K562 (cell line): ENCODE data around the gene POMC.

Experiments used
- KLF1 ChIP-seq: fragments of 450-650 bp; IDR thresholded peaks from 2 replicates; pipeline ENCODE4 v1.6.1; 2016; ENCODE audit warnings: missing genetic modification characterization, missing compliant biosample characterization
- NFATC3 ChIP-seq: fragments of 450-650 bp; IDR thresholded peaks from 2 replicates; pipeline ENCODE4 v1.6.1; 2017; ENCODE audit warnings: mild to moderate bottlenecking
- NFIX ChIP-seq: fragments of 250-450 bp; sonication (Bioruptor Pico); IDR thresholded peaks from 2 replicates; pipeline ENCODE4 v1.4.0; 2020; ENCODE audit warnings: low read depth, mild to moderate bottlenecking, moderate library complexity
- NFRKB ChIP-seq: fragments of 450-650 bp; IDR thresholded peaks from 2 replicates; pipeline ENCODE4 v1.6.1; 2016; ENCODE audit warnings: low read depth
- POLR2A ChIP-seq: fragments of 450-650 bp; conservative IDR thresholded peaks from 2 replicates; pipeline ENCODE4 v1.6.1; 2016
- ZNF436 ChIP-seq: fragments of 250-450, 450-650 bp; sonication (Bioruptor Pico); formaldehyde crosslinking; IDR thresholded peaks from 2 replicates; pipeline ENCODE4 v1.7.0; 2020; ENCODE audit warnings: mild to moderate bottlenecking
- TF ChIP-seq, protein P1 (sequence below): sonication (generic); formaldehyde crosslinking; IDR thresholded peaks from 2 replicates; pipeline ENCODE4 v1.5.0; 2020; ENCODE audit warnings: missing genetic modification reagents
- TF ChIP-seq, protein P2 (sequence below), 3 experiments: IDR thresholded peaks in 2 of 3; conservative IDR thresholded peaks in 1 of 3; 2 replicates each; pipeline ENCODE4 v1.5.1; 2011 to 2012; ENCODE audit warnings: low read length in 3 of 3, mild to moderate bottlenecking in 3 of 3, control low read depth in 2 of 3, improper control_type of control experiment in 1 of 3, inconsistent platforms in 1 of 3, low read depth in 1 of 3, mixed read lengths in 1 of 3, moderate library complexity in 1 of 3; ENCODE audit not compliant: insufficient read depth in 2 of 3

DNA sequence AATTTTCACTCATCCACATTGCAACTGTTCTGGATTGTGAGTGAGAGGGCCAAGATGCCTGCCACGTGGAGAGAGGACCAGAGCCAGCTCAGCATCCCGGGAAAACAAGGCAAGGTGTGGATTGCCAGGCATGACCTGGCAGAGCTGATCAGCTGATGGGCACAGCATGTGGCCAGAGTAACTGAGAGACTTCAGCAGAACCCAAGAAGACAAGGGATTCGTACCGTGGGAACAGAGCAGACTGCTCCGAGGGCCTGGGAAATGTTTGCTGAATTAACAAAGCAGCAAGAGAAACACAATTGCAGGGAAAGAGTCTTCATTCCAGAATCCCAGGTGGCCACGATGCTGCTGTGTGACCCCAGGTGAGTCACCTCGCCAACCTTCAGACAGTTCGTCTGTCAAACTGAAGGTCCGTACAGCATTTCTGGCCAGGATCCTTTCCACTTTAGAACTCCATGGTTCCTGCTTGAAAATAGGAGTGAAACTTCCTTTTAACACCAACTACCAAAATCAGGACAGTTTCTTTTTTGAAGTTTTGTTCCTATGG lies 26.3 kb upstream of the POMC start:
- TF ChIP-seq, protein P1, sequence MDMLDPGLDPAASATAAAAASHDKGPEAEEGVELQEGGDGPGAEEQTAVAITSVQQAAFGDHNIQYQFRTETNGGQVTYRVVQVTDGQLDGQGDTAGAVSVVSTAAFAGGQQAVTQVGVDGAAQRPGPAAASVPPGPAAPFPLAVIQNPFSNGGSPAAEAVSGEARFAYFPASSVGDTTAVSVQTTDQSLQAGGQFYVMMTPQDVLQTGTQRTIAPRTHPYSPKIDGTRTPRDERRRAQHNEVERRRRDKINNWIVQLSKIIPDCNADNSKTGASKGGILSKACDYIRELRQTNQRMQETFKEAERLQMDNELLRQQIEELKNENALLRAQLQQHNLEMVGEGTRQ = no peak
- TF ChIP-seq POLR2A (no peak), NFRKB (no peak), NFIX (CRISPR knock-in tag) (no peak), ZNF436 (CRISPR knock-in tag) (no peak), NFATC3 (no peak), KLF1 (tag) (no peak)
- TF ChIP-seq, protein P2, sequence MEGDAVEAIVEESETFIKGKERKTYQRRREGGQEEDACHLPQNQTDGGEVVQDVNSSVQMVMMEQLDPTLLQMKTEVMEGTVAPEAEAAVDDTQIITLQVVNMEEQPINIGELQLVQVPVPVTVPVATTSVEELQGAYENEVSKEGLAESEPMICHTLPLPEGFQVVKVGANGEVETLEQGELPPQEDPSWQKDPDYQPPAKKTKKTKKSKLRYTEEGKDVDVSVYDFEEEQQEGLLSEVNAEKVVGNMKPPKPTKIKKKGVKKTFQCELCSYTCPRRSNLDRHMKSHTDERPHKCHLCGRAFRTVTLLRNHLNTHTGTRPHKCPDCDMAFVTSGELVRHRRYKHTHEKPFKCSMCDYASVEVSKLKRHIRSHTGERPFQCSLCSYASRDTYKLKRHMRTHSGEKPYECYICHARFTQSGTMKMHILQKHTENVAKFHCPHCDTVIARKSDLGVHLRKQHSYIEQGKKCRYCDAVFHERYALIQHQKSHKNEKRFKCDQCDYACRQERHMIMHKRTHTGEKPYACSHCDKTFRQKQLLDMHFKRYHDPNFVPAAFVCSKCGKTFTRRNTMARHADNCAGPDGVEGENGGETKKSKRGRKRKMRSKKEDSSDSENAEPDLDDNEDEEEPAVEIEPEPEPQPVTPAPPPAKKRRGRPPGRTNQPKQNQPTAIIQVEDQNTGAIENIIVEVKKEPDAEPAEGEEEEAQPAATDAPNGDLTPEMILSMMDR (IDR thresholded peaks at IDR 0.05 in 2 of 3, conservative IDR thresholded peaks at IDR 0.05 in 1 of 3; ENCODE audit: insufficient read depth in 2 of 3, low read depth in 1 of 3, low read length in 3 of 3) = no peak
